ENCODE data around the gene CRYGD. TPM values are rescaled to one million over a fixed set of nuclear protein-coding genes. Genes with fewer than 3 reads are reported as not detected.

CRYGD gene
- polyA plus RNA-seq, 3 donors: not detected

GRCh38 chr2:208093128-208093527 is 31.2 kb downstream of the CRYGD start:
- intact Hi-C loops (cut with micrococcal nuclease): no loop called here
- Histone ChIP-seq H3K9ac (ENCODE audit: insufficient read depth, low read length, poor library complexity, severe bottlenecking) (no peak overlapping the region), H3K4me2 (replicated peaks; ENCODE audit: extremely low read depth, low read length, poor library complexity, severe bottlenecking) (no peak overlapping the region), H3K27ac (ENCODE audit: low read depth in 1 of 2, low read length in 2 of 2) (no peak overlapping the region), H3K27me3 (ENCODE audit: control insufficient read depth in 2 of 2, insufficient read depth in 2 of 2, low read length in 2 of 2) (no peaks in the 10 kb centered on the region), H3K36me3 (replicated peaks in 1 of 2; ENCODE audit: control insufficient read depth in 1 of 2, insufficient read depth in 2 of 2, low read length in 2 of 2) (no peaks in the 10 kb centered on the region), H3K9me3 (replicated peaks in 1 of 2; ENCODE audit: control insufficient read depth in 1 of 2, insufficient read depth in 1 of 2, low read length in 2 of 2) (peaks cover 0 to 3% of the 10 kb centered on the region in 2 donors), H3K4me3 (replicated peaks in 1 of 3; ENCODE audit: low read depth in 2 of 3, low read length in 3 of 3) (no peak overlapping the region), H2AFZ (ENCODE audit: insufficient read depth, low read depth, low read length, poor library complexity, severe bottlenecking) (no peak overlapping the region), H3K79me2 (ENCODE audit: insufficient read depth, low read length) (no peaks in the 10 kb centered on the region), H4K20me1 (ENCODE audit: insufficient read depth, low read length) (no peaks in the 10 kb centered on the region), H3K4me1 (ENCODE audit: control insufficient read depth in 1 of 2, insufficient read depth in 2 of 2, low read length in 2 of 2) (no peaks in the 10 kb centered on the region)
- H3K36me3 Mint-ChIP-seq: no peaks in the 10 kb centered on the region
- peaks cover 23% of the 10 kb centered on the region for H3K4me1 Mint-ChIP-seq
- no peak for TF ChIP-seq CTCF (IDR thresholded peaks at IDR 0.05)
- H3K4me3 Mint-ChIP-seq: no peak overlapping the region
- H3K9me3 Mint-ChIP-seq: peaks cover 0 to 13% (median 5%) of the 10 kb centered on the region in 7 donors
- peaks cover 0 to 2% (median 0%) of the 10 kb centered on the region in 3 donors for H3K27me3 Mint-ChIP-seq (ENCODE audit: low read depth in 3 of 3)
- no peak overlapping the region for H3K27ac Mint-ChIP-seq
- DNase-seq: no peak

GRCh38 chr2:208092093-208092832 is 32.1 kb downstream of the CRYGD start:
- Histone ChIP-seq H3K79me2 (ENCODE audit: insufficient read depth, low read length) (no peaks in the 10 kb centered on the region), H3K9ac (ENCODE audit: insufficient read depth, low read length, poor library complexity, severe bottlenecking) (no peak overlapping the region), H3K27me3 (ENCODE audit: control insufficient read depth in 2 of 2, insufficient read depth in 2 of 2, low read length in 2 of 2) (no peaks in the 10 kb centered on the region), H3K4me1 (ENCODE audit: control insufficient read depth in 1 of 2, insufficient read depth in 2 of 2, low read length in 2 of 2) (no peaks in the 10 kb centered on the region), H3K4me3 (replicated peaks in 1 of 3; ENCODE audit: low read depth in 2 of 3, low read length in 3 of 3) (no peak overlapping the region), H3K4me2 (replicated peaks; ENCODE audit: extremely low read depth, low read length, poor library complexity, severe bottlenecking) (no peak overlapping the region), H2AFZ (ENCODE audit: insufficient read depth, low read depth, low read length, poor library complexity, severe bottlenecking) (no peak overlapping the region), H3K9me3 (replicated peaks in 1 of 2; ENCODE audit: control insufficient read depth in 1 of 2, insufficient read depth in 1 of 2, low read length in 2 of 2) (peaks cover 0 to 3% of the 10 kb centered on the region in 2 donors), H3K27ac (ENCODE audit: low read depth in 1 of 2, low read length in 2 of 2) (no peak overlapping the region), H3K36me3 (replicated peaks in 1 of 2; ENCODE audit: control insufficient read depth in 1 of 2, insufficient read depth in 2 of 2, low read length in 2 of 2) (no peaks in the 10 kb centered on the region), H4K20me1 (ENCODE audit: insufficient read depth, low read length) (no peaks in the 10 kb centered on the region)
- intact Hi-C loops (cut with micrococcal nuclease): no loop called here
- DNase-seq: no peak
- no peak overlapping the region for H3K4me3 Mint-ChIP-seq
- TF ChIP-seq CTCF (IDR thresholded peaks at IDR 0.05): no peak
- H3K27ac Mint-ChIP-seq: no peak overlapping the region
- WGBS (ENCODE audit: insufficient coverage): no CpG with 5 or more reads among the region's 1 CpG
- peaks cover 0 to 2% (median 0%) of the 10 kb centered on the region in 3 donors for H3K27me3 Mint-ChIP-seq (ENCODE audit: low read depth in 3 of 3)
- peaks cover 0 to 13% (median 5%) of the 10 kb centered on the region in 7 donors for H3K9me3 Mint-ChIP-seq
- H3K4me1 Mint-ChIP-seq: peaks cover 23% of the 10 kb centered on the region
- no peaks in the 10 kb centered on the region for H3K36me3 Mint-ChIP-seq
